GM21717 (cell line): ENCODE results near the gene NAT14.
"Not testable (repeated sequence)": the region's sequence is repeated elsewhere in the genome, so short reads cannot be mapped to it uniquely, and the experiment has no call there.

Experiments used
- ATAC-seq: cut with Tn5 transposase; IDR thresholded peaks from one replicate; pipeline ENCODE4 v1.9.1; 2021; ENCODE audit warnings: mild to moderate bottlenecking, moderate library complexity; ENCODE audit not compliant: unreplicated experiment

NAT14 gene

GRCh38 chr19:55485439-55486011 lies 537 bp downstream of the NAT14 start:
- no peak for ATAC-seq

- ATAC-seq: no peak
Observed at GRCh38 chr19:55486043-55486970, 1.3 kb downstream of the NAT14 start.

- no peak for ATAC-seq
Observed at GRCh38 chr19:55486971-55487923, 2.3 kb downstream of the NAT14 start.

GRCh38 chr19:55487924-55488687 lies 3.1 kb downstream of the NAT14 start, which contains the start of gene SSC5D:
Gene SSC5D, plus strand, starts transcription at chr19:55488436. Its CDS starts 154 bp downstream, at chr19:55488590.
- no peak for ATAC-seq

- no peak for ATAC-seq
Observed at GRCh38 chr19:55488986-55489710, 4.2 kb downstream of the NAT14 start.

GRCh38 chr19:55489711-55490477 lies 4.9 kb downstream of the NAT14 start:
- no peak for ATAC-seq

GRCh38 chr19:55490478-55491432 lies 5.8 kb downstream of the NAT14 start:
- ATAC-seq: no peak

- ATAC-seq: no peak
Observed at GRCh38 chr19:55491546-55492360, 6.8 kb downstream of the NAT14 start.

- no peak for ATAC-seq
Observed at GRCh38 chr19:55492362-55492944, 7.5 kb downstream of the NAT14 start.

GRCh38 chr19:55493052-55493644 lies 8.2 kb downstream of the NAT14 start:
- ATAC-seq: no peak

GRCh38 chr19:55493645-55494171 lies 8.7 kb downstream of the NAT14 start:
- no peak for ATAC-seq

- no peak for ATAC-seq
Observed at GRCh38 chr19:55494172-55494761, 9.3 kb downstream of the NAT14 start.

- ATAC-seq: no peak
Observed at GRCh38 chr19:55495646-55496349, 10.8 kb downstream of the NAT14 start.

- not testable (repeated sequence) for ATAC-seq
Observed at GRCh38 chr19:55496820-55497219, 11.8 kb downstream of the NAT14 start.

- no peak for ATAC-seq
Observed at GRCh38 chr19:55497763-55498162, 12.8 kb downstream of the NAT14 start.
